Karpas-422 (cell line): ENCODE results near the gene ZC3H4. TPM values are rescaled to one million over a fixed set of nuclear protein-coding genes. Genes with fewer than 3 reads are reported as not detected.

Source experiments
- DNase-seq: peaks from one replicate; pipeline ENCODE4 v3.0.0-alpha.2; 2015
- H2AFZ ChIP-seq: fragments of 200-600 bp; sonication (generic); 2 replicates; pipeline ENCODE4 v1.6.1; 2014; ENCODE audit warnings: antibody characterized with exemption, low read length, mixed read lengths
- H3K27ac ChIP-seq: fragments of 200-600 bp; sonication (generic); 2 replicates; pipeline ENCODE4 v1.5.1; 2014; ENCODE audit warnings: mild to moderate bottlenecking, low read length, moderate library complexity
- H3K27me3 ChIP-seq: fragments of 200-600 bp; sonication (generic); 2 replicates; pipeline ENCODE4 v1.6.1; 2014; ENCODE audit warnings: low read length, mixed read lengths
- H3K36me3 ChIP-seq: fragments of 200-600 bp; sonication (generic); 2 replicates; pipeline ENCODE4 v1.6.1; 2014; ENCODE audit warnings: low read length, mixed read lengths; ENCODE audit not compliant: insufficient read depth
- H3K4me1 ChIP-seq: fragments of 200-600 bp; sonication (generic); 2 replicates; pipeline ENCODE4 v1.6.1; 2014; ENCODE audit warnings: mild to moderate bottlenecking, low read length, mixed read lengths
- H3K4me2 ChIP-seq: fragments of 200-600 bp; sonication (generic); 2 replicates; pipeline ENCODE4 v1.6.1; 2014; ENCODE audit warnings: low read length, low read depth, mild to moderate bottlenecking; ENCODE audit not compliant: poor library complexity, severe bottlenecking
- H3K4me3 ChIP-seq: fragments of 200-600 bp; sonication (generic); 2 replicates; pipeline ENCODE4 v1.5.1; 2014; ENCODE audit warnings: mild to moderate bottlenecking, antibody characterized with exemption, low read length, mixed read lengths
- H3K79me2 ChIP-seq: fragments of 200-600 bp; sonication (generic); 2 replicates; pipeline ENCODE4 v1.6.1; 2014; ENCODE audit warnings: mild to moderate bottlenecking, low read length, mixed read lengths
- H3K9ac ChIP-seq: fragments of 200-600 bp; sonication (generic); 2 replicates; pipeline ENCODE4 v1.6.0; 2014; ENCODE audit warnings: low read length
- H3K9me2 ChIP-seq: fragments of 200-600 bp; sonication (generic), shearing (Covaris generic); replicated peaks from 2 replicates; pipeline ENCODE4 v1.6.0; 2014; ENCODE audit warnings: mild to moderate bottlenecking, low read length, moderate library complexity; ENCODE audit not compliant: insufficient read depth
- H3K9me3 ChIP-seq: fragments of 300-700, 200-600 bp; sonication (generic); 2 replicates; pipeline ENCODE4 v1.6.1; 2014; ENCODE audit warnings: low read length, mixed read lengths
- H4K20me1 ChIP-seq: fragments of 200-600 bp; sonication (generic); 2 replicates; pipeline ENCODE4 v1.6.1; 2014; ENCODE audit warnings: mild to moderate bottlenecking, antibody characterized with exemption, low read length, low read depth; ENCODE audit not compliant: insufficient read depth
- total RNA-seq: library from RNA; depleted of rRNA; stranded (reverse); fragments of >200 nt; shearing (Covaris generic); gene quantifications from 2 replicates; pipeline ENCODE4 v1.2.3, GENCODE V29; 2014; ENCODE audit warnings: low replicate concordance

The ZC3H4 gene
- total RNA-seq, 1 experiment from 2014 or later: 13.0 TPM

DNA sequence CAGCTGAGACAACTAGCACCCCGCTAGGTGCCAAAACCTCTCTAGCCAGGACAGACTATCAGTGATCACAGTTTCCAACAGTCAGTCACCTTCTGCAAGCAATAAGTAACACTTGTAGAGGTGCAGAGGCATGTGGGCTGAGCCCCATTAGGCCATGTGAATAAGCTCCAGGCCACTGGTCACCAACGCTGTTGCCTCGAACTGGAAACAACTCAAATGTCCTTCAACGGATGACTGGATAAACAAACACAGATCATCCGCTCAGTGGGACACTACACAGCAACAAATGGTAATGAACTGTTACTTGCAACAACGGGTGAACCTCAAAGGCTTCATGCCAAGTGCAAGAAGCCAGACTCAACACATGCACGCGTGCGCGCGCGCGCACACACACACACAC is 37.6 kb downstream of the ZC3H4 start:
- Histone ChIP-seq H3K4me2 (no peak overlapping the region), H3K27ac (no peak overlapping the region), H2AFZ (no peak overlapping the region), H3K4me1 (no peaks in the 10 kb centered on the region), H3K9me2 (no peaks in the 10 kb centered on the region), H3K9me3 (no peaks in the 10 kb centered on the region), H4K20me1 (peaks cover 22% of the 10 kb centered on the region), H3K4me3 (no peak overlapping the region), H3K79me2 (peaks cover 22% of the 10 kb centered on the region), H3K36me3 (peaks cover 28% of the 10 kb centered on the region; the same call in 1 of the 2 replicates), H3K27me3 (no peaks in the 10 kb centered on the region), H3K9ac (no peak overlapping the region)
- DNase-seq: no peak

DNA sequence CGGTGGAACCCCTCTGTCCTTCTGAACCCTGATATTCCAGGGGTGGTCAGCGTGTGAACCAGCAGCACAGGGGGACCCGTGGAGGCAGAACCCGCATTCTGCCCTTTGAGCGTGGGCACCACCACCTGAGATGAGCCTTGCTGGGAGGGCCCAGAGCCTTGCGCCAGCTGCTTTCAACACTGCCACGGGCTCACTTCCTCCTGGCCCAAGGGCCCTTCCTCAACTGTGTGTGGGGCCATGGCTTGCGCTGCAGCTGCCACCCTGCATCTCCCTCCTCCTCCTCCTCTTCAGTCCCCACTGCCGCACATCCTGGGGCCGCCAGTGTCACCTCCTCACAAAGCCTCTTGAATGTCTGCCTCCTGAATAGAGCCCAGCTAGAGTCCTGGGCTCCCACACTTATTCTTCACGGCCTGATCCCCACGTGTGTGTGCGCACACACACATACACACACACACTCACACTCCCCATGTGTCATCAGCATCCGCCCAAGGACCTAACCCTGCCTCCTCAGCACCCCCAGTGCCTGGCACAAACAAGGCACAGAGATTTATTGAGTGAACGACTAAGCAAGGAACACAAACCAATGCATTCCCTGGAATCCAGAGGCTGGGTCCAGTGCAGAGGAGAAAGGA is 38.3 kb downstream of the ZC3H4 start:
- peaks cover 27% of the 10 kb centered on the region for H3K36me3 ChIP-seq
- no peak overlapping the region for H2AFZ ChIP-seq
- no peaks in the 10 kb centered on the region for H3K9me3 ChIP-seq
- H3K79me2 ChIP-seq: peaks cover 22% of the 10 kb centered on the region
- no peak overlapping the region for H3K4me2 ChIP-seq
- H3K27me3 ChIP-seq: no peaks in the 10 kb centered on the region
- peaks cover 23% of the 10 kb centered on the region for H4K20me1 ChIP-seq
- H3K27ac ChIP-seq: no peak overlapping the region
- H3K9ac ChIP-seq: no peak overlapping the region
- DNase-seq: no peak
- H3K4me3 ChIP-seq: no peak overlapping the region
- no peaks in the 10 kb centered on the region for H3K4me1 ChIP-seq
- H3K9me2 ChIP-seq: no peaks in the 10 kb centered on the region

DNA sequence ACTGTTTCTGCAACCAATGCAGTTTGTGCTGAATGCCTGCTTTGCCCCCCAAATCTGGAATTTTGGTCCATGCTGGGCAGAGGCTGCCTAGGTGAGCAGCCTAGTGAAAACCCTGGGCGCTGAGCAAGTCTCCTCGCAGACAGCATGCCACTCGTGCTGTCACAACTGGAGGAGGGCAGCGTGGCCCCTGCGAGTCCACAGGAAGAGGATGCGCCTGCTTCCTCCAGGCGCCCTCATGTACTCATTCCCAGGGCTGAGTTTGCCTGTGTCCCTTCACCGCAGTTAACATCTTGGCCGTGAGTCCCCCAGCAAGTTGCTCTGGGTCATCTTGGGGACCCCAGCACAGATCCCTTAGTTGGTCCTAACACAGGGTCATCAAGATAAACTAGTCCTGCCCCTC is 39.0 kb downstream of the ZC3H4 start:
- Histone ChIP-seq H3K79me2 (peaks cover 22% of the 10 kb centered on the region), H3K4me2 (no peak overlapping the region), H3K27ac (no peak overlapping the region), H4K20me1 (peaks cover 23% of the 10 kb centered on the region), H3K4me3 (no peak overlapping the region), H3K9ac (no peak overlapping the region), H3K36me3 (peaks cover 21% of the 10 kb centered on the region), H3K9me2 (no peaks in the 10 kb centered on the region), H3K4me1 (no peaks in the 10 kb centered on the region), H3K27me3 (no peaks in the 10 kb centered on the region), H2AFZ (no peak overlapping the region), H3K9me3 (no peaks in the 10 kb centered on the region)
- no peak for DNase-seq

DNA sequence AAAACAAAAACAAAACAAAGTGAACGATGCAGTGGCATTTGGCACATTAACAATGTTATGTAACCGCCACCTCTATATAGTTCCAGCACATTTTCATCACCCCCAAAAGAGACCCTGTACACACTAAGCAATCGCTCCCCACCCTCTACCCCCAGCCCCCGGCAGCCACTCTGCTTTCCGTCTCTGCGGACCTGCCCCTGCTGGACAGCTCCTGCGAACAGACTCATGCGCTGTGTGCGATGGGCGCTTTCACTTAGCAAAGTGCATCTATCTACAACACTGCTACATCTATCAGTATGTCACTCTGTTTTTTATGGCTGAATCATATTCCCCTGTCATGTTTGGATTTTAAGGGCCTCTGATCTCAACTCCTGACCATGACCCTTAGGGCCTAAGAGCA is 40.0 kb downstream of the ZC3H4 start:
- no peaks in the 10 kb centered on the region for H3K27me3 ChIP-seq
- no peaks in the 10 kb centered on the region for H3K9me3 ChIP-seq
- peaks cover 22% of the 10 kb centered on the region for H3K79me2 ChIP-seq
- H3K9ac ChIP-seq: no peak overlapping the region
- no peak overlapping the region for H3K4me2 ChIP-seq
- H3K4me3 ChIP-seq: no peak overlapping the region
- no peaks in the 10 kb centered on the region for H3K9me2 ChIP-seq
- no peak for DNase-seq
- peaks cover 26% of the 10 kb centered on the region for H4K20me1 ChIP-seq
- H3K27ac ChIP-seq: no peak overlapping the region
- no peaks in the 10 kb centered on the region for H3K4me1 ChIP-seq
- peaks cover 21% of the 10 kb centered on the region for H3K36me3 ChIP-seq
- no peak overlapping the region for H2AFZ ChIP-seq

DNA sequence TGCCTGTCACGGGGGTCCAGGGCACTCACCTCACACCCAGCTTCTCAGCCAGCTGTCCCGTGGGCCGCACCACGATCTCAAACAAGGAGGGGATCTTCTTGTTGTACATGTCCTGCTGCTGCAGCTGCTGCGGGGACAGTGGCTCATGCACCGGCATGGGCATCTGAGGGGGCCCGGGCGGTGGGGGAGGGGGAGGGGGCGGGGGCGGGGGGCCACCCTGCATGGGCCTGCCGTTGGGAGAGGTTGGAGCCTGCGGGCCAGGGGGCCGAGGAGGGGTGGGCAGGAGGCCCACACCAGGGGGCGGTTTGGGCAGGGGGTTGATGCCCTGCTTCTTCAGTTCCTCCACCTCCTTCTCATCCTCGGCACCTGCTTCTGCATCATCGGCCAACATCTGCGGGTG is 41.3 kb downstream of the ZC3H4 start:
- H2AFZ ChIP-seq: no peak overlapping the region
- H3K9me3 ChIP-seq: no peaks in the 10 kb centered on the region
- H3K4me1 ChIP-seq: no peaks in the 10 kb centered on the region
- H3K9ac ChIP-seq: no peak overlapping the region
- no peak for DNase-seq
- no peak overlapping the region for H3K4me2 ChIP-seq
- no peaks in the 10 kb centered on the region for H3K9me2 ChIP-seq
- peaks cover 18% of the 10 kb centered on the region for H3K36me3 ChIP-seq
- H3K79me2 ChIP-seq: peaks cover 19% of the 10 kb centered on the region
- H3K4me3 ChIP-seq: no peak overlapping the region
- H3K27me3 ChIP-seq: no peaks in the 10 kb centered on the region
- H4K20me1 ChIP-seq: peaks cover 32% of the 10 kb centered on the region
- H3K27ac ChIP-seq: no peak overlapping the region

DNA sequence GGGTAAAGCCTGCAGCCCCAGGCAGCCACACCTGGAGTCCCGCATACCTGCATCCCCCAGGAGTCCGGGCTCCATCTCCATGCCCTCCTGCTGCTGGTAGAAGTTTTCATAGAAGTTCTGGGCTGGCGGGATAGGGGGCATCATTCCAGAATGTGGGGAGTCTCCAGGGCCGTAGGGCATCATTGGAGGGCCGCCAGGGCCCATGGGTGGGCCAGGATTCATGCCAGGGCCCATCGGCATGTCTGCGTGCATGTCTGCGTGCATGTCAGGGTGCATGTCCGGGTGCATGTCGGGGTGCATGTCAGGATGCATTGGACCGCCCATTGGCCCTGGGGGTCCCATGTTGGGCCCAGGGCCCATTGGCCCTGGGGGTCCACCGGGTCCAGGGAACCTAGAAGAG is 41.8 kb downstream of the ZC3H4 start:
- no peak overlapping the region for H3K9ac ChIP-seq
- H3K79me2 ChIP-seq: peaks cover 19% of the 10 kb centered on the region
- H3K36me3 ChIP-seq: peaks cover 18% of the 10 kb centered on the region
- no peak overlapping the region for H3K4me3 ChIP-seq
- no peak overlapping the region for H3K27ac ChIP-seq
- no peak for DNase-seq
- no peaks in the 10 kb centered on the region for H3K9me3 ChIP-seq
- H3K4me1 ChIP-seq: no peaks in the 10 kb centered on the region
- no peak overlapping the region for H2AFZ ChIP-seq
- H3K4me2 ChIP-seq: no peak overlapping the region
- peaks cover 32% of the 10 kb centered on the region for H4K20me1 ChIP-seq
- H3K27me3 ChIP-seq: no peaks in the 10 kb centered on the region
- H3K9me2 ChIP-seq: no peaks in the 10 kb centered on the region

DNA sequence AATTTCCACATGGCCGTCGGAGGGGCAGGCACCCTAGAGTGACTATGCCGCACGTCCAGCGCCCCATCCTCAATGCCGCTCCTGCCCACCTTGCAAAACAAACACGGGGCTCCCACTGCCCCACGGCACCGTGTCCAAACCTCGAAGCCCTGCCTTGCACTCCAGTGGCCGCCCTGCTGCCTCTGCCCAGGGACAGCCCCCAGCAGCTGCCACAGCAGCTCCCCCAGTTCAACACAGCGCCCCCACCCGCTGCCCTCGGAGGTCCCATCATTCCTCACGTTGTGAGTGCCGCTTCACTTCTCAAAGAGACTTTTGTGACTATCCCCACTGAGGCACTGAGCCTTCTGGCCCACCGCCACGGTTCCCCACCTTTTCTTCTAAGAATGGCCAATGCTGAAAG is 42.8 kb downstream of the ZC3H4 start:
- peaks cover 11% of the 10 kb centered on the region for H3K79me2 ChIP-seq
- H4K20me1 ChIP-seq: peaks cover 28% of the 10 kb centered on the region
- H3K36me3 ChIP-seq: peaks cover 15% of the 10 kb centered on the region
- H3K9me3 ChIP-seq: no peaks in the 10 kb centered on the region
- no peak overlapping the region for H3K4me2 ChIP-seq
- H3K4me3 ChIP-seq: no peak overlapping the region
- no peaks in the 10 kb centered on the region for H3K4me1 ChIP-seq
- H2AFZ ChIP-seq: no peak overlapping the region
- no peak for DNase-seq
- no peak overlapping the region for H3K27ac ChIP-seq
- H3K9ac ChIP-seq: no peak overlapping the region
- H3K9me2 ChIP-seq: no peaks in the 10 kb centered on the region
- no peaks in the 10 kb centered on the region for H3K27me3 ChIP-seq

DNA sequence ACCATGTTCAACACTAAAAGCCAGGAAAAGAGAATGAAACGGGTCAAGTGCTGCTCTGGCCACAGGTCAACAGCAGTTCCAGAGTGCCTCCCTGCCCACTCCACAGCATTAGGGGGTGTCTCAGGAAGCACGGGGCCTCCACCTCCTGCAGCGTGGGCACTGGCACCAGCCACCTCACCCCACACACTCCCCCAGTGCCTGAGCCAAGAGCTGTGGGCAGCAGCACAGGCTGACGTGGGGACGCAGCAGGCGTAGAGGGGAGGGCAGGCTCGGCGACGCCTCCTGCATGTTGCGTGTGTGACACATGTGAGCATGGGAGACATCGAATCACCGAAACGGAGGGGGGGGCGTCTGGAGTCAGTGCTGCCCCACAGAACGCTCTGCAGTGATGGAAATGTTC is 43.8 kb downstream of the ZC3H4 start:
- Histone ChIP-seq H3K9me3 (no peaks in the 10 kb centered on the region), H3K27ac (no peak overlapping the region), H4K20me1 (peaks cover 29% of the 10 kb centered on the region; the same call in 1 of the 2 replicates), H3K36me3 (peaks cover 12% of the 10 kb centered on the region), H3K9ac (no peak overlapping the region), H3K4me1 (no peaks in the 10 kb centered on the region), H2AFZ (no peak overlapping the region), H3K27me3 (no peaks in the 10 kb centered on the region), H3K4me2 (no peak overlapping the region), H3K79me2 (peaks cover 6% of the 10 kb centered on the region; the same call in 1 of the 2 replicates), H3K9me2 (no peaks in the 10 kb centered on the region), H3K4me3 (no peak overlapping the region)
- no peak for DNase-seq
